HepG2 (cell line): ENCODE measurements around the gene TRANK1. TPM values are rescaled to one million over a fixed set of nuclear protein-coding genes. Genes with fewer than 3 reads are reported as not detected.

ENCODE experiments used
- AGO1 ChIP-seq: fragments of 200-400 bp; formaldehyde crosslinking; IDR thresholded peaks from 2 replicates; pipeline ENCODE4 v1.6.1; 2017; ENCODE audit warnings: mild to moderate bottlenecking, low read depth, low read length, moderate library complexity; ENCODE audit not compliant: poor library complexity, severe bottlenecking
- GABPB1 ChIP-seq: IDR thresholded peaks from 2 replicates; pipeline ENCODE4 v1.6.1; 2016; ENCODE audit warnings: mild to moderate bottlenecking, missing genetic modification reagents, moderate library complexity, missing compliant biosample characterization
- NR2C2 ChIP-seq: sonication (generic); formaldehyde crosslinking; IDR thresholded peaks from 2 replicates; pipeline ENCODE4 v1.4.0; 2020; ENCODE audit warnings: missing genetic modification reagents, mild to moderate bottlenecking, moderate library complexity, borderline replicate concordance
- POLR2G ChIP-seq: fragments of 200-400 bp; formaldehyde crosslinking; IDR thresholded peaks from 2 replicates; pipeline ENCODE4 v1.6.1; 2018; ENCODE audit warnings: mild to moderate bottlenecking, low read depth, low read length, moderate library complexity
- RELA ChIP-seq: sonication (generic); formaldehyde crosslinking; IDR thresholded peaks from 2 replicates; pipeline ENCODE4 v1.4.0; 2020; ENCODE audit warnings: missing genetic modification reagents
- YEATS2 ChIP-seq: sonication (generic); formaldehyde crosslinking; IDR thresholded peaks from 2 replicates; pipeline ENCODE4 v1.4.0; 2020; ENCODE audit warnings: missing genetic modification reagents, borderline replicate concordance
- polyA plus RNA-seq, 8 experiments: library from polyadenylated mRNA; depleted of rRNA in 3 of 8; stranded (reverse) in 7 of 8; unstranded in 1 of 8; fragments of >200 nt; fragmentation: Illumina TruSeq in 4 of 8; extraction: Trizol in 4 of 8; gene quantifications; 2 replicates each; pipeline versions ENCODE4 v1.2.1 to v1.2.3, GENCODE V29; 2011 to 2016; ENCODE audit warnings: low read depth in 4 of 8, missing spikeins in 1 of 8, mixed read lengths in 1 of 8; ENCODE audit not compliant: insufficient read depth in 1 of 8
- total RNA-seq, 5 experiments: library from RNA; depleted of rRNA; stranded (reverse); fragments of >200 nt; fragmentation: Illumina TruSeq; extraction: Trizol; gene quantifications; 2 replicates each; pipeline ENCODE4 v1.2.3, GENCODE V29; 2016; ENCODE audit warnings: low read depth in 1 of 5
- TF ChIP-seq, protein P1 (sequence below): sonication (generic); formaldehyde crosslinking; IDR thresholded peaks from 2 replicates; pipeline ENCODE4 v1.5.0; 2020; ENCODE audit warnings: mild to moderate bottlenecking, missing genetic modification reagents, borderline replicate concordance
- TF ChIP-seq, protein P2 (sequence below): sonication (generic); formaldehyde crosslinking; IDR thresholded peaks from 2 replicates; pipeline ENCODE4 v1.4.0; 2020; ENCODE audit warnings: missing genetic modification reagents
- TF ChIP-seq, protein P3 (sequence below): sonication (generic); formaldehyde crosslinking; IDR thresholded peaks from 2 replicates; pipeline ENCODE4 v1.4.0; 2020; ENCODE audit warnings: missing genetic modification reagents
- TF ChIP-seq, protein P4 (sequence below): sonication (generic); formaldehyde crosslinking; IDR thresholded peaks from 2 replicates; pipeline ENCODE4 v1.4.0; 2020; ENCODE audit warnings: mild to moderate bottlenecking, missing genetic modification reagents

TRANK1 gene
- total and polyA plus RNA-seq, 2 of the 13 experiments (the other 11 are each of a cell fraction or from before 2014, with no cell fraction given): 0.13 to 0.32 TPM

DNA sequence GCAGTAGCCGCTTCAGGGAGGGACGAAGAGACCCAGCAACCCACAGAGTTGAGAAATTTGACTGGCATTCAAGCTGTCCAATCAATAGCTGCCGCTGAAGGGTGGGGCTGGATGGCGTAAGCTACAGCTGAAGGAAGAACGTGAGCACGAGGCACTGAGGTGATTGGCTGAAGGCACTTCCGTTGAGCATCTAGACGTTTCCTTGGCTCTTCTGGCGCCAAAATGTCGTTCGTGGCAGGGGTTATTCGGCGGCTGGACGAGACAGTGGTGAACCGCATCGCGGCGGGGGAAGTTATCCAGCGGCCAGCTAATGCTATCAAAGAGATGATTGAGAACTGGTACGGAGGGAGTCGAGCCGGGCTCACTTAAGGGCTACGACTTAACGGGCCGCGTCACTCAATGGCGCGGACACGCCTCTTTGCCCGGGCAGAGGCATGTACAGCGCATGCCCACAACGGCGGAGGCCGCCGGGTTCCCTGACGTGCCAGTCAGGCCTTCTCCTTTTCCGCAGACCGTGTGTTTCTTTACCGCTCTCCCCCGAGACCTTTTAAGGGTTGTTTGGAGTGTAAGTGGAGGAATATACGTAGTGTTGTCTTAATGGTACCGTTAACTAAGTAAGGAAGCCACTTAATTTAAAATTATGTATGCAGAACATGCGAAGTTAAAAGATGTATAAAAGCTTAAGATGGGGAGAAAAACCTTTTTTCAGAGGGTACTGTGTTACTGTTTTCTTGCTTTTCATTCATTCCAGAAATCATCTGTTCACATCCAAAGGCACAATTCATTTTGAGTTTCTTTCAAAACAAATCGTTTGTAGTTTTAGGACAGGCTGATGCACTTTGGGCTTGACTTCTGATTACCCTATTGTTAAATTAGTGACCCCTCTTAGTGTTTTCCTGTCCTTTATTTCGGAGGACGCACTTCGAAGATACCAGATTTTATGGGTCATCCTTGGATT, 48.8 kb upstream of the TRANK1 start, which contains the start of gene MLH1 (continued):
- TF ChIP-seq, protein P1, sequence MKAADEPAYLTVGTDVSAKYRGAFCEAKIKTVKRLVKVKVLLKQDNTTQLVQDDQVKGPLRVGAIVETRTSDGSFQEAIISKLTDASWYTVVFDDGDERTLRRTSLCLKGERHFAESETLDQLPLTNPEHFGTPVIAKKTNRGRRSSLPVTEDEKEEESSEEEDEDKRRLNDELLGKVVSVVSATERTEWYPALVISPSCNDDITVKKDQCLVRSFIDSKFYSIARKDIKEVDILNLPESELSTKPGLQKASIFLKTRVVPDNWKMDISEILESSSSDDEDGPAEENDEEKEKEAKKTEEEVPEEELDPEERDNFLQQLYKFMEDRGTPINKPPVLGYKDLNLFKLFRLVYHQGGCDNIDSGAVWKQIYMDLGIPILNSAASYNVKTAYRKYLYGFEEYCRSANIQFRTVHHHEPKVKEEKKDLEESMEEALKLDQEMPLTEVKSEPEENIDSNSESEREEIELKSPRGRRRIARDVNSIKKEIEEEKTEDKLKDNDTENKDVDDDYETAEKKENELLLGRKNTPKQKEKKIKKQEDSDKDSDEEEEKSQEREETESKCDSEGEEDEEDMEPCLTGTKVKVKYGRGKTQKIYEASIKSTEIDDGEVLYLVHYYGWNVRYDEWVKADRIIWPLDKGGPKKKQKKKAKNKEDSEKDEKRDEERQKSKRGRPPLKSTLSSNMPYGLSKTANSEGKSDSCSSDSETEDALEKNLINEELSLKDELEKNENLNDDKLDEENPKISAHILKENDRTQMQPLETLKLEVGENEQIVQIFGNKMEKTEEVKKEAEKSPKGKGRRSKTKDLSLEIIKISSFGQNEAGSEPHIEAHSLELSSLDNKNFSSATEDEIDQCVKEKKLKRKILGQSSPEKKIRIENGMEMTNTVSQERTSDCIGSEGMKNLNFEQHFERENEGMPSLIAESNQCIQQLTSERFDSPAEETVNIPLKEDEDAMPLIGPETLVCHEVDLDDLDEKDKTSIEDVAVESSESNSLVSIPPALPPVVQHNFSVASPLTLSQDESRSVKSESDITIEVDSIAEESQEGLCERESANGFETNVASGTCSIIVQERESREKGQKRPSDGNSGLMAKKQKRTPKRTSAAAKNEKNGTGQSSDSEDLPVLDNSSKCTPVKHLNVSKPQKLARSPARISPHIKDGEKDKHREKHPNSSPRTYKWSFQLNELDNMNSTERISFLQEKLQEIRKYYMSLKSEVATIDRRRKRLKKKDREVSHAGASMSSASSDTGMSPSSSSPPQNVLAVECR (CRISPR knock-in tag): peak; percentile 92
- TF ChIP-seq POLR2G (peak; percentile 66), RELA (CRISPR knock-in tag) (0 out of 2 replicates have a peak, but pooled peaks have one; percentile 24), NR2C2 (no peak; the same call in 1 of the 2 replicates), AGO1 (no peak), GABPB1 (CRISPR knock-in tag) (peak; percentile 94), YEATS2 (CRISPR knock-in tag) (peak; percentile 73)
- TF ChIP-seq, protein P2, sequence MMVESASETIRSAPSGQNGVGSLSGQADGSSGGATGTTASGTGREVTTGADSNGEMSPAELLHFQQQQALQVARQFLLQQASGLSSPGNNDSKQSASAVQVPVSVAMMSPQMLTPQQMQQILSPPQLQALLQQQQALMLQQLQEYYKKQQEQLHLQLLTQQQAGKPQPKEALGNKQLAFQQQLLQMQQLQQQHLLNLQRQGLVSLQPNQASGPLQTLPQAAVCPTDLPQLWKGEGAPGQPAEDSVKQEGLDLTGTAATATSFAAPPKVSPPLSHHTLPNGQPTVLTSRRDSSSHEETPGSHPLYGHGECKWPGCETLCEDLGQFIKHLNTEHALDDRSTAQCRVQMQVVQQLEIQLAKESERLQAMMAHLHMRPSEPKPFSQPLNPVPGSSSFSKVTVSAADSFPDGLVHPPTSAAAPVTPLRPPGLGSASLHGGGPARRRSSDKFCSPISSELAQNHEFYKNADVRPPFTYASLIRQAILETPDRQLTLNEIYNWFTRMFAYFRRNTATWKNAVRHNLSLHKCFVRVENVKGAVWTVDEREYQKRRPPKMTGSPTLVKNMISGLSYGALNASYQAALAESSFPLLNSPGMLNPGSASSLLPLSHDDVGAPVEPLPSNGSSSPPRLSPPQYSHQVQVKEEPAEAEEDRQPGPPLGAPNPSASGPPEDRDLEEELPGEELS (CRISPR knock-in tag): no peak
- TF ChIP-seq, protein P3, sequence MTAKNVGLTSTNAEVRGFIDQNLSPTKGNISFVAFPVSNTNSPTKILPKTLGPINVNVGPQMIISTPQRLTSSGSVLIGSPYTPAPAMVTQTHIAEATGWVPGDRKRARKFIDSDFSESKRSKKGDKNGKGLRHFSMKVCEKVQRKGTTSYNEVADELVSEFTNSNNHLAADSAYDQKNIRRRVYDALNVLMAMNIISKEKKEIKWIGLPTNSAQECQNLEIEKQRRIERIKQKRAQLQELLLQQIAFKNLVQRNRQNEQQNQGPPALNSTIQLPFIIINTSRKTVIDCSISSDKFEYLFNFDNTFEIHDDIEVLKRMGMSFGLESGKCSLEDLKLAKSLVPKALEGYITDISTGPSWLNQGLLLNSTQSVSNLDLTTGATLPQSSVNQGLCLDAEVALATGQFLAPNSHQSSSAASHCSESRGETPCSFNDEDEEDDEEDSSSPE: peak; percentile 96
- TF ChIP-seq, protein P4, sequence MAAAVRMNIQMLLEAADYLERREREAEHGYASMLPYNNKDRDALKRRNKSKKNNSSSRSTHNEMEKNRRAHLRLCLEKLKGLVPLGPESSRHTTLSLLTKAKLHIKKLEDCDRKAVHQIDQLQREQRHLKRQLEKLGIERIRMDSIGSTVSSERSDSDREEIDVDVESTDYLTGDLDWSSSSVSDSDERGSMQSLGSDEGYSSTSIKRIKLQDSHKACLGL: peak; percentile 87
